HG02610 (cell line): ENCODE data around the gene C1GALT1.

ENCODE experiments used
- ATAC-seq: cut with Tn5 transposase; IDR thresholded peaks from one replicate; pipeline ENCODE4 v1.9.1; 2021; ENCODE audit warnings: mild to moderate bottlenecking, moderate library complexity; ENCODE audit not compliant: unreplicated experiment

C1GALT1 gene

GRCh38 chr7:7265081-7266075, 83.0 kb downstream of the C1GALT1 start:
- ATAC-seq, result no peak

- no peak for ATAC-seq
Observed at GRCh38 chr7:7266257-7266881, 84.0 kb downstream of the C1GALT1 start.

GRCh38 chr7:7271094-7271874, 88.9 kb downstream of the C1GALT1 start:
- ATAC-seq, result no peak

- ATAC-seq, result no peak
Observed at GRCh38 chr7:7272294-7272693, 90.0 kb downstream of the C1GALT1 start.

- ATAC-seq, result no peak
Observed at GRCh38 chr7:7274782-7275181, 92.4 kb downstream of the C1GALT1 start.

GRCh38 chr7:7276161-7276560, 93.8 kb downstream of the C1GALT1 start:
- ATAC-seq, result no peak

GRCh38 chr7:7290429-7291122, 108.2 kb downstream of the C1GALT1 start:
- no peak for ATAC-seq

- ATAC-seq, result no peak
Observed at GRCh38 chr7:7292085-7292484, 109.7 kb downstream of the C1GALT1 start.

- no peak for ATAC-seq
Observed at GRCh38 chr7:7292608-7293007, 110.3 kb downstream of the C1GALT1 start.

- no peak for ATAC-seq
Observed at GRCh38 chr7:7293092-7293491, 110.7 kb downstream of the C1GALT1 start.

- no peak for ATAC-seq
Observed at GRCh38 chr7:7294911-7295310, 112.6 kb downstream of the C1GALT1 start.
